Keratinocyte (primary cell): ENCODE measurements around the gene TUBA1B. TPM values are rescaled to one million over a fixed set of nuclear protein-coding genes. Genes with fewer than 3 reads are reported as not detected.

Source experiments
- DNase-seq: peaks from one replicate; pipeline ENCODE4 v3.0.0-alpha.2; 2011; ENCODE audit warnings: low read depth, missing footprints, low spot score
- FAIRE-seq: peaks from 2 replicates; lab custom pipeline; 2011; peaks lifted over from hg19 to GRCh38; lab: Jason Lieb, UNC
- H2AFZ ChIP-seq: 2 replicates; pipeline ENCODE4 v1.6.0; 2012; ENCODE audit warnings: low read length, control low read depth, inconsistent platforms; ENCODE audit not compliant: control insufficient read depth
- H3K27ac ChIP-seq: 2 replicates; pipeline ENCODE4 v1.5.1; 2011; ENCODE audit warnings: low read length; ENCODE audit not compliant: control insufficient read depth, insufficient read depth
- H3K27me3 ChIP-seq: 3 replicates; pipeline ENCODE4 v1.6.0; 2011; ENCODE audit warnings: low read length; ENCODE audit not compliant: control insufficient read depth, insufficient read depth; ENCODE audit errors: extremely low read depth
- H3K36me3 ChIP-seq, 2 experiments: 2 replicates in 1 of 2; 3 replicates in 1 of 2; pipeline ENCODE4 v1.5.1; 2011; ENCODE audit warnings: low read length in 2 of 2, mild to moderate bottlenecking in 1 of 2; ENCODE audit not compliant: control insufficient read depth in 2 of 2, insufficient read depth in 2 of 2; ENCODE audit errors: extremely low read depth in 1 of 2
- H3K4me1 ChIP-seq: 3 replicates; pipeline ENCODE4 v1.5.1; 2011; ENCODE audit warnings: low read length; ENCODE audit not compliant: control insufficient read depth, insufficient read depth; ENCODE audit errors: extremely low read depth
- H3K4me2 ChIP-seq: 3 replicates; pipeline ENCODE4 v1.6.0; 2011; ENCODE audit warnings: low read depth, low read length; ENCODE audit not compliant: control insufficient read depth, insufficient read depth; ENCODE audit errors: extremely low read depth
- H3K4me3 ChIP-seq, 3 experiments: fragments of 200-600 bp in 1 of 3; sonication (generic) in 1 of 3; 2 replicates in 2 of 3; 3 replicates in 1 of 3; pipeline ENCODE4 v1.5.1; 2011 to 2016; ENCODE audit warnings: low read length in 3 of 3, mild to moderate bottlenecking in 3 of 3, control low read depth in 2 of 3, inconsistent platforms in 1 of 3, low read depth in 1 of 3, mixed read lengths in 1 of 3, mixed run types in 1 of 3, moderate library complexity in 1 of 3; ENCODE audit not compliant: control insufficient read depth in 2 of 3, insufficient read depth in 2 of 3; ENCODE audit errors: extremely low read depth in 1 of 3
- H3K79me2 ChIP-seq: 2 replicates; pipeline ENCODE4 v1.6.0; 2012; ENCODE audit warnings: low read length; ENCODE audit not compliant: control insufficient read depth, insufficient read depth
- H3K9ac ChIP-seq: 3 replicates; pipeline ENCODE4 v1.6.0; 2011; ENCODE audit warnings: low read length; ENCODE audit not compliant: control insufficient read depth, insufficient read depth; ENCODE audit errors: extremely low read depth
- H3K9me1 ChIP-seq: 3 replicates; pipeline ENCODE4 v1.6.0; 2011; ENCODE audit warnings: low read length; ENCODE audit not compliant: control insufficient read depth, insufficient read depth; ENCODE audit errors: extremely low read depth
- H3K9me3 ChIP-seq: 2 replicates; pipeline ENCODE4 v1.5.1; 2012; ENCODE audit warnings: low read depth, low read length; ENCODE audit not compliant: control insufficient read depth
- H4K20me1 ChIP-seq: 3 replicates; pipeline ENCODE4 v1.6.0; 2011; ENCODE audit warnings: low read length; ENCODE audit not compliant: control insufficient read depth, insufficient read depth; ENCODE audit errors: extremely low read depth
- EZH2 ChIP-seq: IDR thresholded peaks from one replicate; pipeline ENCODE4 v1.6.1; 2012; ENCODE audit warnings: inconsistent platforms, mild to moderate bottlenecking, low read length, moderate library complexity
- dilution Hi-C: fragments of 300-500 bp; cut with MboI; formaldehyde crosslinking; loops from one replicate; pipeline ENCODE4 v1.7.0; 2020; ENCODE audit warnings: low sequenced_read_pairs; ENCODE audit not compliant: extremely low pct_ligation_motif_present
- polyA plus RNA-seq, 5 experiments: library from polyadenylated mRNA; depleted of rRNA in 3 of 5; stranded (reverse) in 3 of 5; stranded (forward) in 1 of 5; unstranded in 1 of 5; fragments of >200 nt; gene quantifications; 1 replicate in 1 of 5; 2 replicates in 3 of 5; 3 replicates in 1 of 5; pipeline versions ENCODE4 v1.2.1 to v1.2.3, GENCODE V29; 2011 to 2012; ENCODE audit warnings: missing spikeins in 2 of 5, low read depth in 1 of 5, low replicate concordance in 1 of 5
- TF ChIP-seq, protein P1 (sequence below), 3 experiments: IDR thresholded peaks in 1 of 3; conservative IDR thresholded peaks in 1 of 3; optimal IDR thresholded peaks in 1 of 3; 2 replicates in 2 of 3; 3 replicates in 1 of 3; pipeline versions ENCODE3 to v1.5.1; 2011; ENCODE audit warnings: low read length in 3 of 3, mild to moderate bottlenecking in 3 of 3, moderate library complexity in 2 of 3, control low read depth in 1 of 3, inconsistent platforms in 1 of 3; ENCODE audit not compliant: insufficient read depth in 2 of 3; ENCODE audit errors: extremely low read depth in 1 of 3

The TUBA1B gene
- polyA plus RNA-seq, 1 donor (not counting 4 experiments of a cell fraction or from before 2014, with no cell fraction given): 2,055 TPM

GRCh38 chr12:49133014-49133413 is 1.8 kb upstream of the TUBA1B start:
- DNase-seq (no peak), FAIRE-seq (no peak)
- Histone ChIP-seq H3K4me3 (peak overlapping the region in 2 of 3 experiments; percentile 52 to 99), H3K4me1 (peaks cover 22% of the 10 kb centered on the region), H3K9me1 (no peaks in the 10 kb centered on the region), H3K9ac (peak overlapping the region; percentile 13), H3K9me3 (no peaks in the 10 kb centered on the region), H3K27ac (peak overlapping the region; percentile 10), H3K36me3 (peaks cover 2 to 14% of the 10 kb centered on the region in 2 experiments), H3K4me2 (peak overlapping the region; percentile 87), H3K79me2 (peaks cover 22% of the 10 kb centered on the region), H4K20me1 (peaks cover 5% of the 10 kb centered on the region), H3K27me3 (no peaks in the 10 kb centered on the region), H2AFZ (peak overlapping the region; percentile 91)
- TF ChIP-seq EZH2: no peak
- TF ChIP-seq, protein P1, sequence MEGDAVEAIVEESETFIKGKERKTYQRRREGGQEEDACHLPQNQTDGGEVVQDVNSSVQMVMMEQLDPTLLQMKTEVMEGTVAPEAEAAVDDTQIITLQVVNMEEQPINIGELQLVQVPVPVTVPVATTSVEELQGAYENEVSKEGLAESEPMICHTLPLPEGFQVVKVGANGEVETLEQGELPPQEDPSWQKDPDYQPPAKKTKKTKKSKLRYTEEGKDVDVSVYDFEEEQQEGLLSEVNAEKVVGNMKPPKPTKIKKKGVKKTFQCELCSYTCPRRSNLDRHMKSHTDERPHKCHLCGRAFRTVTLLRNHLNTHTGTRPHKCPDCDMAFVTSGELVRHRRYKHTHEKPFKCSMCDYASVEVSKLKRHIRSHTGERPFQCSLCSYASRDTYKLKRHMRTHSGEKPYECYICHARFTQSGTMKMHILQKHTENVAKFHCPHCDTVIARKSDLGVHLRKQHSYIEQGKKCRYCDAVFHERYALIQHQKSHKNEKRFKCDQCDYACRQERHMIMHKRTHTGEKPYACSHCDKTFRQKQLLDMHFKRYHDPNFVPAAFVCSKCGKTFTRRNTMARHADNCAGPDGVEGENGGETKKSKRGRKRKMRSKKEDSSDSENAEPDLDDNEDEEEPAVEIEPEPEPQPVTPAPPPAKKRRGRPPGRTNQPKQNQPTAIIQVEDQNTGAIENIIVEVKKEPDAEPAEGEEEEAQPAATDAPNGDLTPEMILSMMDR (optimal IDR thresholded peaks at IDR 0.05 in 1 of 3, IDR thresholded peaks at IDR 0.05 in 1 of 3, conservative IDR thresholded peaks at IDR 0.05 in 1 of 3; ENCODE audit: extremely low read depth in 1 of 3, insufficient read depth in 2 of 3, low read length in 3 of 3): no peak
- dilution Hi-C loops: no loop called here

DNA sequence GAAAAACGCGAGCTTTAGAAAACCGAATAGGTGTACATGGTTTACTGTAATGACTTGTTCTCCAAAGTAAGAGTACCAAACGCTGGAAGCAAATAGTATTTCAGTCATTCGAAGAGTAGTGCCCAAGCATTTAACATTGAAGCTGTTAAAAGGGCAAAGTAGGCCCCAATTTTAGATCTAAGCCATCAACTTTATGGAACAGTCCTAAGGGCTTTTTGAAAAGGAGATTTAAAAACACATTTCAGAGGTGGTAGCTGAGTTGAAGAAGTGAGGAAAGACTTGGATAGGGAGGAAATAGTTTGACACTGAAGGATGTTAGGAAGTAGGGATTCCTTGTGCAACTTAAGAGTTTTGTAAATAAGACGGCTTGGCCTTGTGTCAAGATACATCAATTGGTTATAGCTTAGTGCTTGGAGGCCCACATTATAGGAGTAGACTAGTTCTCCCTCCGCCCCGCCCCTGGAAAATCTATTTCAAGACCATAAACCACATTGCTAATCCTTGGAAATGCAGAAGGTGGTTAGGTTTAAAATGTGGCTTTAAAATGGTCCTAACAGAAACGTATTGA is 783 bp upstream of the TUBA1B start:
- Histone ChIP-seq H4K20me1 (peaks cover 8% of the 10 kb centered on the region), H3K4me3 (peak overlapping the region; percentile 35 to 99 (median 84)), H3K9ac (peak overlapping the region; percentile 100), H3K79me2 (peaks cover 22% of the 10 kb centered on the region), H3K36me3 (peaks cover 8 to 21% of the 10 kb centered on the region in 2 experiments), H2AFZ (peak overlapping the region; percentile 91), H3K9me1 (no peaks in the 10 kb centered on the region), H3K4me2 (peak overlapping the region; percentile 87), H3K9me3 (no peaks in the 10 kb centered on the region), H3K4me1 (peaks cover 22% of the 10 kb centered on the region), H3K27me3 (no peaks in the 10 kb centered on the region), H3K27ac (peak overlapping the region; percentile 80)
- DNase-seq (no peak), FAIRE-seq (no peak)
- dilution Hi-C loops: no loop called here
- TF ChIP-seq EZH2: no peak
- TF ChIP-seq, protein P1 (optimal IDR thresholded peaks at IDR 0.05 in 1 of 3, IDR thresholded peaks at IDR 0.05 in 1 of 3, conservative IDR thresholded peaks at IDR 0.05 in 1 of 3; ENCODE audit: extremely low read depth in 1 of 3, insufficient read depth in 2 of 3, low read length in 3 of 3): no peak
